Loucy (cell line): ENCODE measurements around the gene CUEDC2.
A peak's percentile ranks its signal among the peaks of the same experiment; 100 is the strongest.

Experiments
- H2AFZ ChIP-seq: fragments of 200-600 bp; sonication (generic); 2 replicates; pipeline ENCODE4 v1.6.0; 2016; ENCODE audit warnings: antibody characterized with exemption, mild to moderate bottlenecking, low read length, moderate library complexity
- H3F3A ChIP-seq: fragments of 200-600 bp; 2 replicates; pipeline ENCODE4 v1.6.0; 2016; ENCODE audit warnings: antibody characterized with exemption, low read depth, mild to moderate bottlenecking
- H3K27me3 ChIP-seq: fragments of 200-600 bp; sonication (generic); 2 replicates; pipeline ENCODE4 v1.6.1; 2014; ENCODE audit warnings: low read length, mild to moderate bottlenecking; ENCODE audit not compliant: insufficient read depth, poor library complexity, severe bottlenecking
- H3K36me3 ChIP-seq: fragments of 200-600 bp; sonication (generic); 2 replicates; pipeline ENCODE4 v1.6.1; 2016; ENCODE audit warnings: low read length; ENCODE audit not compliant: insufficient read depth
- H3K4me1 ChIP-seq: fragments of 200-600 bp; sonication (generic); 2 replicates; pipeline ENCODE4 v1.5.1; 2014; ENCODE audit warnings: low read length, mild to moderate bottlenecking; ENCODE audit not compliant: insufficient read depth, poor library complexity, severe bottlenecking
- H3K4me2 ChIP-seq: fragments of 200-600 bp; sonication (generic); 2 replicates; pipeline ENCODE4 v1.6.0; 2014; ENCODE audit warnings: antibody characterized with exemption, low read length, low read depth, mild to moderate bottlenecking; ENCODE audit not compliant: poor library complexity, severe bottlenecking
- H3K4me3 ChIP-seq: fragments of 200-600 bp; sonication (generic); 2 replicates; pipeline ENCODE4 v1.5.1; 2014; ENCODE audit warnings: low read length, mild to moderate bottlenecking, mixed read lengths; ENCODE audit not compliant: poor library complexity, severe bottlenecking
- H3K79me2 ChIP-seq: fragments of 200-600 bp; sonication (generic); 2 replicates; pipeline ENCODE4 v1.6.1; 2014; ENCODE audit warnings: low read length; ENCODE audit not compliant: insufficient read depth
- H3K9ac ChIP-seq: fragments of 200-600 bp; sonication (generic); 2 replicates; pipeline ENCODE4 v1.6.0; 2014; ENCODE audit warnings: mild to moderate bottlenecking, low read depth, low read length, moderate library complexity; ENCODE audit not compliant: poor library complexity, severe bottlenecking
- H3K9me2 ChIP-seq: fragments of 200-600 bp; sonication (generic); replicated peaks from 2 replicates; pipeline ENCODE4 v1.6.1; 2016; ENCODE audit warnings: low read depth, low read length, mixed read lengths
- H3K9me3 ChIP-seq: fragments of 200-600 bp; sonication (generic); 2 replicates; pipeline ENCODE4 v1.6.1; 2014; ENCODE audit warnings: mild to moderate bottlenecking, antibody characterized with exemption, low read length, low read depth; ENCODE audit not compliant: insufficient read depth
- H4K20me1 ChIP-seq: fragments of 200-600 bp; sonication (generic); 2 replicates; pipeline ENCODE4 v1.6.0; 2014; ENCODE audit warnings: antibody characterized with exemption, low read length, mild to moderate bottlenecking; ENCODE audit not compliant: insufficient read depth, poor library complexity, severe bottlenecking
- CTCF ChIP-seq: fragments of 200-600 bp; sonication (generic); conservative IDR thresholded peaks from 2 replicates; pipeline ENCODE4 v1.5.1; 2014; ENCODE audit warnings: mild to moderate bottlenecking, antibody characterized with exemption, low read length
- EZH2phosphoT487 ChIP-seq: fragments of 200-600 bp; IDR thresholded peaks from 2 replicates; pipeline ENCODE4 v1.6.1; 2018; ENCODE audit warnings: antibody characterized with exemption, mild to moderate bottlenecking, moderate library complexity, borderline replicate concordance

Gene CUEDC2

GRCh38 chr10:102398172-102399020, 34.0 kb downstream of the CUEDC2 start:
- H3K27me3 ChIP-seq = no peaks in the 10 kb centered on the region
- H3K4me1 ChIP-seq = peaks cover 22% of the 10 kb centered on the region
- H2AFZ ChIP-seq = no peak overlapping the region
- peaks cover 13% of the 10 kb centered on the region; the same call in 1 of the 2 replicates for H3K79me2 ChIP-seq
- H4K20me1 ChIP-seq = no peaks in the 10 kb centered on the region
- peak overlapping the region; percentile 74 for H3K4me2 ChIP-seq
- peak overlapping the region; percentile 58 for H3K9ac ChIP-seq
- peaks cover 7% of the 10 kb centered on the region; the same call in 1 of the 2 replicates for H3K36me3 ChIP-seq
- TF ChIP-seq CTCF (no peak), EZH2phosphoT487 (no peak)
- H3K4me3 ChIP-seq = peak overlapping the region; percentile 76
- no peaks in the 10 kb centered on the region for H3K9me3 ChIP-seq
- no peaks in the 10 kb centered on the region for H3F3A ChIP-seq
- no peaks in the 10 kb centered on the region for H3K9me2 ChIP-seq

- H3K4me2 ChIP-seq = peak overlapping the region; percentile 88
- no peak for TF ChIP-seq EZH2phosphoT487
- TF ChIP-seq CTCF = no peak
- no peak overlapping the region for H3K4me3 ChIP-seq
- no peaks in the 10 kb centered on the region for H3K27me3 ChIP-seq
- H3K79me2 ChIP-seq = peaks cover 13% of the 10 kb centered on the region; the same call in 1 of the 2 replicates
- H3K4me1 ChIP-seq = peaks cover 22% of the 10 kb centered on the region
- no peaks in the 10 kb centered on the region for H4K20me1 ChIP-seq
- no peaks in the 10 kb centered on the region for H3F3A ChIP-seq
- H2AFZ ChIP-seq = no peak overlapping the region
- no peaks in the 10 kb centered on the region for H3K9me3 ChIP-seq
- no peak overlapping the region for H3K9ac ChIP-seq
- H3K36me3 ChIP-seq = peaks cover 7% of the 10 kb centered on the region; the same call in 1 of the 2 replicates
- no peaks in the 10 kb centered on the region for H3K9me2 ChIP-seq
These were observed 34.9 kb downstream of the CUEDC2 start for GRCh38 chr10:102397222-102398171.

- no peaks in the 10 kb centered on the region for H3F3A ChIP-seq
- TF ChIP-seq CTCF (no peak), EZH2phosphoT487 (no peak)
- H4K20me1 ChIP-seq = no peaks in the 10 kb centered on the region
- H3K27me3 ChIP-seq = no peaks in the 10 kb centered on the region
- peak overlapping the region; percentile 77 for H3K4me3 ChIP-seq
- no peak overlapping the region for H2AFZ ChIP-seq
- peak overlapping the region; percentile 79 for H3K9ac ChIP-seq
- peaks cover 7% of the 10 kb centered on the region; the same call in 1 of the 2 replicates for H3K36me3 ChIP-seq
- peaks cover 22% of the 10 kb centered on the region for H3K4me1 ChIP-seq
- peak overlapping the region; percentile 88 for H3K4me2 ChIP-seq
- no peaks in the 10 kb centered on the region for H3K9me3 ChIP-seq
- peaks cover 13% of the 10 kb centered on the region; the same call in 1 of the 2 replicates for H3K79me2 ChIP-seq
- no peaks in the 10 kb centered on the region for H3K9me2 ChIP-seq
These were observed 35.6 kb downstream of the CUEDC2 start for GRCh38 chr10:102396730-102397151.
